ENCODE measurements around the gene ANXA6.
A peak's percentile ranks its signal among the peaks of the same experiment; 100 is the strongest.

DNA sequence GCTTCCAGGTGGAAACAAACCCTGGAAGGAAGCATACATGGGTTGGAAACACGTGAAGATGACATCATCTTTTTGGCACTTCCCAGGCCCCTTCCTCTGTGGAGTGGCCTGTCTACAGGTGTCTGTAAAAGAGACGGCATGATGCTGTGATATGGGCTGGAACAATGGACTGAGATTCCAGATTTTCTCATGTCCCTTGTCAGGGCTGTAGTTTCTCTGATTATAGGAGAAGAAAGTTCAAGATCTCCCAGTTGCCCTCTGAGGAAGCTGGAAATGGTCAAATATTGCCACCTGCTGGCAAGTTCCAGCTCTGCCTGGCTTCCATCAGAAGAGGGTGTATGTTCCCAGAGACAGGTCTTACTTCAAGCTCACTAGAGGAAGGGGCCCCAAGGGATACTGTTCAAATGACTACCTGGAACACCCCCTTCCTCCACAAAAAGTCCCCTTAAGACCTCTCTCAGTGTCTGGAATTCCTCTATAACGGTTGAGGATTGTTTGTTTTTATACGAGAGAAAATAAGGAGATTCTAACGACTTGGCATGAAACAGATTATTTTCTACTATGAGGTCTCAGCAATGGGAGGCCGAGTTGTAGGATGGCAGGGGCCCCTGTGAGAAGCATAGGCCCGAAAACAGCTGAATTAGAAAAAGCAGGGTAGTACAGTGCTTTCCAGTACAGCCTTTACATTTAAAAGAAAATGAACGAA, 7.3 kb upstream of the ANXA6 start:
- TF ChIP-seq, protein P1, sequence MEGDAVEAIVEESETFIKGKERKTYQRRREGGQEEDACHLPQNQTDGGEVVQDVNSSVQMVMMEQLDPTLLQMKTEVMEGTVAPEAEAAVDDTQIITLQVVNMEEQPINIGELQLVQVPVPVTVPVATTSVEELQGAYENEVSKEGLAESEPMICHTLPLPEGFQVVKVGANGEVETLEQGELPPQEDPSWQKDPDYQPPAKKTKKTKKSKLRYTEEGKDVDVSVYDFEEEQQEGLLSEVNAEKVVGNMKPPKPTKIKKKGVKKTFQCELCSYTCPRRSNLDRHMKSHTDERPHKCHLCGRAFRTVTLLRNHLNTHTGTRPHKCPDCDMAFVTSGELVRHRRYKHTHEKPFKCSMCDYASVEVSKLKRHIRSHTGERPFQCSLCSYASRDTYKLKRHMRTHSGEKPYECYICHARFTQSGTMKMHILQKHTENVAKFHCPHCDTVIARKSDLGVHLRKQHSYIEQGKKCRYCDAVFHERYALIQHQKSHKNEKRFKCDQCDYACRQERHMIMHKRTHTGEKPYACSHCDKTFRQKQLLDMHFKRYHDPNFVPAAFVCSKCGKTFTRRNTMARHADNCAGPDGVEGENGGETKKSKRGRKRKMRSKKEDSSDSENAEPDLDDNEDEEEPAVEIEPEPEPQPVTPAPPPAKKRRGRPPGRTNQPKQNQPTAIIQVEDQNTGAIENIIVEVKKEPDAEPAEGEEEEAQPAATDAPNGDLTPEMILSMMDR (conservative IDR thresholded peaks at IDR 0.05; ENCODE audit: low read length) = peak; percentile 99
- TF ChIP-seq EZH2phosphoT487 (IDR thresholded peaks at IDR 0.05; ENCODE audit: borderline replicate concordance, low read depth, low read length) = no peak

All from OCI-LY7 (cell line).